ENCODE results near the gene OSM. TPM values are rescaled to one million over a fixed set of nuclear protein-coding genes. Genes with fewer than 3 reads are reported as not detected.

OSM gene
- total and polyA plus RNA-seq, 2 experiments from 2014 or later: not detected

DNA sequence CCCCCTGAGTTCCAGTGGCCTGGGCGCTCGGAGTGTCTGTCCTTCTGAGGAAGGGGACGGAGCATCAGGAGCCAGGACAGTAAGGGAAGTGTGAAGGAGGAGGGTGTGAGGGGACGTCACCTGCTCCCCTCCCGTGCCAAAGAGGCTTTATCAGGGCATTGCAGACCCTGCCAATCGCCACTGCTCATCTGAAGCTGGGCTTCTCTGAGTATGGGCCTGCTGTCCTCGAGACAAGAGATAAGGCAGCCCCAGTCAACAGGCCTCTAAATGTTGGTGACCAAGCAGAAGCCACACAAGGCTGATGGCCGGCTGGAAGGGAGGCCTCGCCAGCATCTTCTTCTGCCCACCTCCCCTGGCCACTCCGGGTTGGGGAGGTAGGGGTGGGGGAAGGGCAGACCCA, 49.9 kb downstream of the OSM start:
- Mint-ChIP-seq H3K4me1 (peaks cover 16% of the 10 kb centered on the region), H3K27me3 (ENCODE audit: insufficient read depth, low read depth, poor library complexity) (peaks cover 15% of the 10 kb centered on the region), H3K36me3 (ENCODE audit: low read depth) (no peaks in the 10 kb centered on the region), H3K27ac (no peak overlapping the region), H3K4me3 (no peak overlapping the region), H3K9me3 (no peaks in the 10 kb centered on the region)
- no peak for DNase-seq (ENCODE audit: low spot score)
- no peaks in the 10 kb centered on the region for H3K36me3 ChIP-seq (ENCODE audit: insufficient read depth)
- peaks cover 7% of the 10 kb centered on the region for H3K4me1 ChIP-seq (ENCODE audit: insufficient read depth)
- no peaks in the 10 kb centered on the region for H3K27me3 ChIP-seq (ENCODE audit: insufficient read depth)
- H3K79me2 ChIP-seq (replicated peaks; ENCODE audit: insufficient read depth): no peaks in the 10 kb centered on the region
- H3K9me2 ChIP-seq (ENCODE audit: insufficient read depth): no peaks in the 10 kb centered on the region
- H3F3A ChIP-seq (replicated peaks; ENCODE audit: low read depth): no peaks in the 10 kb centered on the region
- H3K27ac ChIP-seq (ENCODE audit: low read depth): no peak overlapping the region
- ATAC-seq: no peak
- H3K4me3 ChIP-seq: no peak overlapping the region
- no peak overlapping the region for H3K4me2 ChIP-seq
- no peaks in the 10 kb centered on the region for H4K20me1 ChIP-seq (replicated peaks; ENCODE audit: insufficient read depth)
- no peak for TF ChIP-seq STAT1 (IDR thresholded peaks at IDR 0.05; ENCODE audit: unreplicated experiment)
- TF ChIP-seq CREB1 (CRISPR knock-in tag; IDR thresholded peaks at IDR 0.05; ENCODE audit: low read depth): no peak
- TF ChIP-seq, protein P1, sequence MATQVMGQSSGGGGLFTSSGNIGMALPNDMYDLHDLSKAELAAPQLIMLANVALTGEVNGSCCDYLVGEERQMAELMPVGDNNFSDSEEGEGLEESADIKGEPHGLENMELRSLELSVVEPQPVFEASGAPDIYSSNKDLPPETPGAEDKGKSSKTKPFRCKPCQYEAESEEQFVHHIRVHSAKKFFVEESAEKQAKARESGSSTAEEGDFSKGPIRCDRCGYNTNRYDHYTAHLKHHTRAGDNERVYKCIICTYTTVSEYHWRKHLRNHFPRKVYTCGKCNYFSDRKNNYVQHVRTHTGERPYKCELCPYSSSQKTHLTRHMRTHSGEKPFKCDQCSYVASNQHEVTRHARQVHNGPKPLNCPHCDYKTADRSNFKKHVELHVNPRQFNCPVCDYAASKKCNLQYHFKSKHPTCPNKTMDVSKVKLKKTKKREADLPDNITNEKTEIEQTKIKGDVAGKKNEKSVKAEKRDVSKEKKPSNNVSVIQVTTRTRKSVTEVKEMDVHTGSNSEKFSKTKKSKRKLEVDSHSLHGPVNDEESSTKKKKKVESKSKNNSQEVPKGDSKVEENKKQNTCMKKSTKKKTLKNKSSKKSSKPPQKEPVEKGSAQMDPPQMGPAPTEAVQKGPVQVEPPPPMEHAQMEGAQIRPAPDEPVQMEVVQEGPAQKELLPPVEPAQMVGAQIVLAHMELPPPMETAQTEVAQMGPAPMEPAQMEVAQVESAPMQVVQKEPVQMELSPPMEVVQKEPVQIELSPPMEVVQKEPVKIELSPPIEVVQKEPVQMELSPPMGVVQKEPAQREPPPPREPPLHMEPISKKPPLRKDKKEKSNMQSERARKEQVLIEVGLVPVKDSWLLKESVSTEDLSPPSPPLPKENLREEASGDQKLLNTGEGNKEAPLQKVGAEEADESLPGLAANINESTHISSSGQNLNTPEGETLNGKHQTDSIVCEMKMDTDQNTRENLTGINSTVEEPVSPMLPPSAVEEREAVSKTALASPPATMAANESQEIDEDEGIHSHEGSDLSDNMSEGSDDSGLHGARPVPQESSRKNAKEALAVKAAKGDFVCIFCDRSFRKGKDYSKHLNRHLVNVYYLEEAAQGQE (IDR thresholded peaks at IDR 0.05; ENCODE audit: unreplicated experiment): no peak
- TF ChIP-seq ZNF114 (CRISPR knock-in tag; IDR thresholded peaks at IDR 0.05): no peak
- TF ChIP-seq EZH2 (IDR thresholded peaks at IDR 0.05; ENCODE audit: low read depth, unreplicated experiment): no peak
- TF ChIP-seq, protein P2, sequence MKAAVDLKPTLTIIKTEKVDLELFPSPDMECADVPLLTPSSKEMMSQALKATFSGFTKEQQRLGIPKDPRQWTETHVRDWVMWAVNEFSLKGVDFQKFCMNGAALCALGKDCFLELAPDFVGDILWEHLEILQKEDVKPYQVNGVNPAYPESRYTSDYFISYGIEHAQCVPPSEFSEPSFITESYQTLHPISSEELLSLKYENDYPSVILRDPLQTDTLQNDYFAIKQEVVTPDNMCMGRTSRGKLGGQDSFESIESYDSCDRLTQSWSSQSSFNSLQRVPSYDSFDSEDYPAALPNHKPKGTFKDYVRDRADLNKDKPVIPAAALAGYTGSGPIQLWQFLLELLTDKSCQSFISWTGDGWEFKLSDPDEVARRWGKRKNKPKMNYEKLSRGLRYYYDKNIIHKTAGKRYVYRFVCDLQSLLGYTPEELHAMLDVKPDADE (IDR thresholded peaks at IDR 0.05): no peak
- TF ChIP-seq NANOG (IDR thresholded peaks at IDR 0.05; ENCODE audit: borderline replicate concordance): no peak
- TF ChIP-seq, protein P3, sequence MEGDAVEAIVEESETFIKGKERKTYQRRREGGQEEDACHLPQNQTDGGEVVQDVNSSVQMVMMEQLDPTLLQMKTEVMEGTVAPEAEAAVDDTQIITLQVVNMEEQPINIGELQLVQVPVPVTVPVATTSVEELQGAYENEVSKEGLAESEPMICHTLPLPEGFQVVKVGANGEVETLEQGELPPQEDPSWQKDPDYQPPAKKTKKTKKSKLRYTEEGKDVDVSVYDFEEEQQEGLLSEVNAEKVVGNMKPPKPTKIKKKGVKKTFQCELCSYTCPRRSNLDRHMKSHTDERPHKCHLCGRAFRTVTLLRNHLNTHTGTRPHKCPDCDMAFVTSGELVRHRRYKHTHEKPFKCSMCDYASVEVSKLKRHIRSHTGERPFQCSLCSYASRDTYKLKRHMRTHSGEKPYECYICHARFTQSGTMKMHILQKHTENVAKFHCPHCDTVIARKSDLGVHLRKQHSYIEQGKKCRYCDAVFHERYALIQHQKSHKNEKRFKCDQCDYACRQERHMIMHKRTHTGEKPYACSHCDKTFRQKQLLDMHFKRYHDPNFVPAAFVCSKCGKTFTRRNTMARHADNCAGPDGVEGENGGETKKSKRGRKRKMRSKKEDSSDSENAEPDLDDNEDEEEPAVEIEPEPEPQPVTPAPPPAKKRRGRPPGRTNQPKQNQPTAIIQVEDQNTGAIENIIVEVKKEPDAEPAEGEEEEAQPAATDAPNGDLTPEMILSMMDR (conservative IDR thresholded peaks at IDR 0.05; ENCODE audit: low read depth in 2 of 2): no peak
- TF ChIP-seq JUNB (IDR thresholded peaks at IDR 0.05; ENCODE audit: unreplicated experiment): no peak
- no peak for TF ChIP-seq POLR2AphosphoS5 (IDR thresholded peaks at IDR 0.05; ENCODE audit: low read depth)
- TF ChIP-seq, protein P4, sequence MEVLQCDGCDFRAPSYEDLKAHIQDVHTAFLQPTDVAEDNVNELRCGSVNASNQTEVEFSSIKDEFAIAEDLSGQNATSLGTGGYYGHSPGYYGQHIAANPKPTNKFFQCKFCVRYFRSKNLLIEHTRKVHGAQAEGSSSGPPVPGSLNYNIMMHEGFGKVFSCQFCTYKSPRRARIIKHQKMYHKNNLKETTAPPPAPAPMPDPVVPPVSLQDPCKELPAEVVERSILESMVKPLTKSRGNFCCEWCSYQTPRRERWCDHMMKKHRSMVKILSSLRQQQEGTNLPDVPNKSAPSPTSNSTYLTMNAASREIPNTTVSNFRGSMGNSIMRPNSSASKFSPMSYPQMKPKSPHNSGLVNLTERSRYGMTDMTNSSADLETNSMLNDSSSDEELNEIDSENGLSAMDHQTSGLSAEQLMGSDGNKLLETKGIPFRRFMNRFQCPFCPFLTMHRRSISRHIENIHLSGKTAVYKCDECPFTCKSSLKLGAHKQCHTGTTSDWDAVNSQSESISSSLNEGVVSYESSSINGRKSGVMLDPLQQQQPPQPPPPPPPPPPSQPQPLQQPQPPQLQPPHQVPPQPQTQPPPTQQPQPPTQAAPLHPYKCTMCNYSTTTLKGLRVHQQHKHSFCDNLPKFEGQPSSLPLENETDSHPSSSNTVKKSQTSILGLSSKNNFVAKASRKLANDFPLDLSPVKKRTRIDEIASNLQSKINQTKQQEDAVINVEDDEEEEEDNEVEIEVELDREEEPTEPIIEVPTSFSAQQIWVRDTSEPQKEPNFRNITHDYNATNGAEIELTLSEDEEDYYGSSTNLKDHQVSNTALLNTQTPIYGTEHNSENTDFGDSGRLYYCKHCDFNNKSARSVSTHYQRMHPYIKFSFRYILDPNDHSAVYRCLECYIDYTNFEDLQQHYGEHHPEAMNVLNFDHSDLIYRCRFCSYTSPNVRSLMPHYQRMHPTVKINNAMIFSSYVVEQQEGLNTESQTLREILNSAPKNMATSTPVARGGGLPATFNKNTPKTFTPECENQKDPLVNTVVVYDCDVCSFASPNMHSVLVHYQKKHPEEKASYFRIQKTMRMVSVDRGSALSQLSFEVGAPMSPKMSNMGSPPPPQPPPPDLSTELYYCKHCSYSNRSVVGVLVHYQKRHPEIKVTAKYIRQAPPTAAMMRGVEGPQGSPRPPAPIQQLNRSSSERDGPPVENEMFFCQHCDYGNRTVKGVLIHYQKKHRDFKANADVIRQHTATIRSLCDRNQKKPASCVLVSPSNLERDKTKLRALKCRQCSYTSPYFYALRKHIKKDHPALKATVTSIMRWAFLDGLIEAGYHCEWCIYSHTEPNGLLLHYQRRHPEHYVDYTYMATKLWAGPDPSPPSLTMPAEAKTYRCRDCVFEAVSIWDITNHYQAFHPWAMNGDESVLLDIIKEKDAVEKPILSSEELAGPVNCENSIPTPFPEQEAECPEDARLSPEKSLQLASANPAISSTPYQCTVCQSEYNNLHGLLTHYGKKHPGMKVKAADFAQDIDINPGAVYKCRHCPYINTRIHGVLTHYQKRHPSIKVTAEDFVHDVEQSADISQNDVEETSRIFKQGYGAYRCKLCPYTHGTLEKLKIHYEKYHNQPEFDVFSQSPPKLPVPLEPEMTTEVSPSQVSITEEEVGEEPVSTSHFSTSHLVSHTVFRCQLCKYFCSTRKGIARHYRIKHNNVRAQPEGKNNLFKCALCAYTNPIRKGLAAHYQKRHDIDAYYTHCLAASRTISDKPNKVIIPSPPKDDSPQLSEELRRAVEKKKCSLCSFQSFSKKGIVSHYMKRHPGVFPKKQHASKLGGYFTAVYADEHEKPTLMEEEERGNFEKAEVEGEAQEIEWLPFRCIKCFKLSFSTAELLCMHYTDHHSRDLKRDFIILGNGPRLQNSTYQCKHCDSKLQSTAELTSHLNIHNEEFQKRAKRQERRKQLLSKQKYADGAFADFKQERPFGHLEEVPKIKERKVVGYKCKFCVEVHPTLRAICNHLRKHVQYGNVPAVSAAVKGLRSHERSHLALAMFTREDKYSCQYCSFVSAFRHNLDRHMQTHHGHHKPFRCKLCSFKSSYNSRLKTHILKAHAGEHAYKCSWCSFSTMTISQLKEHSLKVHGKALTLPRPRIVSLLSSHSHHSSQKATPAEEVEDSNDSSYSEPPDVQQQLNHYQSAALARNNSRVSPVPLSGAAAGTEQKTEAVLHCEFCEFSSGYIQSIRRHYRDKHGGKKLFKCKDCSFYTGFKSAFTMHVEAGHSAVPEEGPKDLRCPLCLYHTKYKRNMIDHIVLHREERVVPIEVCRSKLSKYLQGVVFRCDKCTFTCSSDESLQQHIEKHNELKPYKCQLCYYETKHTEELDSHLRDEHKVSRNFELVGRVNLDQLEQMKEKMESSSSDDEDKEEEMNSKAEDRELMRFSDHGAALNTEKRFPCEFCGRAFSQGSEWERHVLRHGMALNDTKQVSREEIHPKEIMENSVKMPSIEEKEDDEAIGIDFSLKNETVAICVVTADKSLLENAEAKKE (CRISPR knock-in tag; IDR thresholded peaks at IDR 0.05): no peak
- no peak for TF ChIP-seq EZH2phosphoT487 (IDR thresholded peaks at IDR 0.05; ENCODE audit: unreplicated experiment)
- H2AFZ ChIP-seq: no peak overlapping the region

All from GM23338 (cell line).